Mononuclear cell (primary cell): ENCODE results near the gene GSTO2. TPM values are rescaled to one million over a fixed set of nuclear protein-coding genes. Genes with fewer than 3 reads are reported as not detected.

Source experiments
- total RNA-seq: library from RNA; depleted of rRNA; stranded (reverse); fragments of >200 nt; gene quantifications from one replicate; pipeline ENCODE4 v1.2.3, GENCODE V29; 2012

Gene GSTO2
- total RNA-seq, 1 donor: 0.84 TPM

Other genes starting within 250 kb of the GSTO2 start
- gene COL17A1, start 183.3 kb upstream of the GSTO2 start, total RNA-seq: not detected
- 27.3 TPM for gene SFR1, start 147.0 kb upstream of the GSTO2 start, total RNA-seq
- gene CFAP43, start 36.8 kb upstream of the GSTO2 start, total RNA-seq: 0.10 TPM
- gene GSTO1, start 14.3 kb upstream of the GSTO2 start, total RNA-seq: 60.4 TPM
- gene ITPRIP, start 69.3 kb downstream of the GSTO2 start, total RNA-seq: 62.7 TPM
- gene CFAP58, start 84.6 kb downstream of the GSTO2 start, total RNA-seq: 0.10 TPM